Measurements from ENCODE around the gene DUXA.
A peak's percentile ranks its signal among the peaks of the same experiment; 100 is the strongest.
"Not testable (repeated sequence)": the region's sequence is repeated elsewhere in the genome, so short reads cannot be mapped to it uniquely, and the experiment has no call there.

Gene DUXA

GRCh38 chr19:57167385-57167784, at the start of gene DUXA:
TSS of gene DUXA (minus strand) at chr19:57167485. CDS start at chr19:57167443, 42 bp downstream.
- DNase-seq: no peak

DNA sequence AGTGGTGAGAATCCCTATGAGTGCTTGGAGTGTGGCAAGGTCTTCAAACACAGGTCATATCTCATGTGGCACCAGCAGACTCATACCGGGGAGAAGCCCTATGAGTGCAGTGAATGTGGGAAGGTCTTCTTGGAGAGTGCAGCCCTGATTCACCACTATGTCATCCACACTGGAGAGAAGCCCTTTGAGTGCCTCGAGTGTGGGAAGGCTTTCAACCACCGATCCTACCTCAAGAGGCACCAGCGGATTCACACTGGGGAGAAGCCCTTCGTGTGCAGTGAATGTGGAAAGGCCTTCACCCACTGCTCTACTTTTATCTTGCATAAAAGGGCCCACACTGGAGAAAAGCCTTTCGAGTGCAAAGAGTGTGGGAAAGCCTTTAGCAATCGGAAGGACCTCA, 44.8 kb upstream of the DUXA start:
- no peak for DNase-seq

DNA sequence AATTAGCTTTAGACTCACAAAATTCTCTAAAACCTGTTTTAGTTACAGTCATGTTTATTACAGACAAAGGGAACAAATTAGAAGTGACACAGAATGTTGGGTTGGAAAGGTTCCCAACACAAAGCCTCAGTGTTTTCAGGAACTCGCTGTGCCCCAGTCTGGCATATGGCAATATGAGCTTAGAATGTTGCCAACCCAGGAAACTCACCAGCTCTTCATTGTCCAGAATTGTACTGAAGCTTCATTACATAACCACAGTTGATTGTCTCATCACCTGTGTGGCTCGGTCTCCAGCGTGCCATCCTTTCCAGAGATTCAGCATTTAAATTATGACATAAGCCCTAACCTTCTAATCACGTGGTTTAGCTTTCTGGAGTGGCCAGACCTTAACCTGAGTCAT, 43.1 kb upstream of the DUXA start:
- DNase-seq: no peak

GRCh38 chr19:57202160-57202559, 34.9 kb upstream of the DUXA start:
- DNase-seq: no peak

DNA sequence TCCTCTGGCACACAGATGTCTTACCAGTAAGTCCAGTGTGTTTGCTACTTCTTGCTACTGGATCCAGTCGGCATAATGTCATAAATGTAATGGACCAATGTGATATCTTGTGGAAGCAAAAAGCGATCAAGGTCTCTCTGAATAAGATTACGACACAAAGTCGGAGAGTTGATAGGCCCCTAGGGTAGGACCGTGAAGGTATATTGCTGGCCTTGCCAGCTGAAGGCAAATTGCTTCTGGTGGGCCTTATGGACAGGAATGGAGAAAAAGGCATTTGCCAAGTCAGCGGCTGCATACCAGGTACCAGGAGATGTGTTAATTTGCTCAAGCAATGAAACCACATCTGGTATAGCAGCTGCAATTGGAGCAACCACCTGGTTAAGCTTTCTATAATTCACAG, 30.6 kb upstream of the DUXA start:
- not testable (repeated sequence) for DNase-seq

DNA sequence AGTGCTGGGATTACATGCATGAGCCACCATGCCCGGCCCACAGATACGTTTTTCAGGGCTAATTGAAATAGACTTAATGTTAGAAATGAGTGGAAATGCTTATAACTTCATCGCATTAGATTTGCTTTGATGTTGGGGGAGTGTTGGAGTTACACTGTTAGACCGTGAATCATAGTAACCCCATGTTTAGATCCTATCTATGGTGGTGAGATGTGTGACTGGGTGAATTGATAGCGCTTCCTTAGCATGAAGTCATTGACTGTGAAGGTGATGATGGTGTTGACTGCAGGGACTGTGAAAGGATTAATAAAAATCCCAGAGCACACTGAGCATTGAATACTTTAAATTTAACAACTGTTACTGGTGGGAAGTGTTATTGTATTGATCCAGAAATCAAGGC, 25.7 kb upstream of the DUXA start:
- no peak for DNase-seq

- no peak for DNase-seq
These were observed 24.8 kb upstream of the DUXA start for GRCh38 chr19:57192077-57192420.

GRCh38 chr19:57191141-57192076, 24.1 kb upstream of the DUXA start, which contains the start of gene ZNF264:
TSS of gene ZNF264 (plus strand) at chr19:57191500. CDS start at chr19:57191914, 414 bp downstream.
- peak; percentile 96 for DNase-seq

GRCh38 chr19:57190301-57190700, 23.0 kb upstream of the DUXA start:
- DNase-seq: no peak

DNA sequence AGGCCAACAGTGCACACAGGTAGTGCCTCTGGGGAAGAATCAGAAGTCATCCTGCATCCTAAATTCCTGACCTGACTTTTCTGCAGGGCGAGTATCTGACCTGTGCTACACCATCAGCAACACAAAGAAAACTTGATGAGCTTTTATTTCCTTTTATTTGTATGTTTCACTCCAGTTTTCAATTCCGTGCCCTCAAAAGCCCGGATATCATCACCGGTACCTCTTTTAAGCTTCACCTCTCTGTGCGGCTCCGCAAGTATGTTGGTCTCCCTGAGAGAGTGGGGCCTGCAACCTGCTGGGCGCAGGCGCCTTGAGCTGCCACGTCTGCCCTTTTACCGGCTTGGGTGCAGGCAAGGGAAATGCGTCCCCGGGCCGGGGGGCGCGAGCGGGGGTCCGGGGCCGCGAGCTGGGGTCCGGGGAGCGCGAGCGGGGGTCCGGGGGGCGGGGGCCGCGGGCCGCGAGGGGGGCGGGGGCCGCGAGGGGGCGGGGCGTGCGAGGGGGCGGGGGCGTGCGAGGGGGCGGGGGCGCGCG, 4.3 kb upstream of the DUXA start:
- DNase-seq: peak; percentile 58

- no peak for DNase-seq
These were observed 1.4 kb downstream of the DUXA start for GRCh38 chr19:57165846-57166245.

GRCh38 chr19:57161985-57162539, 5.2 kb downstream of the DUXA start:
- DNase-seq: no peak

DNA sequence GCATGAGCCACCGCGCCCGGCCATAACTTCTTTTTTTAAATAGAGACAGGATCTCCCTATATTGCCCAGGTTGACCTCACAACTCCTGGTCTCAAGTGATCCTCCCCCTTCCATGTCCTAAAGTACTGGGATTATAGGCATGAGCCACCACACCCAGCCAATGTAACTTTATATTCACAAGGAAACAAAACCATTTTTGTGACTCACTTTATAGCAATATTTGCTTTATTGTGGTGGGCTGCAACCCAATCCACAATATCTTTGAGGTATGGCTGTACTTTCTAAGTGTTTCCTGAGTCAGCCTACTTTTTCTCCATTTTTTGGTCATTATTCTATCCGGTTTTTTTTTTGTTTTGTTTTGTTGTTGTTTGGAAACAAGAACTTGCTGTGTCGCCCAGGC, 14.4 kb downstream of the DUXA start:
- DNase-seq: no peak

GRCh38 chr19:57141699-57142098, 25.6 kb downstream of the DUXA start:
- DNase-seq: no peak

DNA sequence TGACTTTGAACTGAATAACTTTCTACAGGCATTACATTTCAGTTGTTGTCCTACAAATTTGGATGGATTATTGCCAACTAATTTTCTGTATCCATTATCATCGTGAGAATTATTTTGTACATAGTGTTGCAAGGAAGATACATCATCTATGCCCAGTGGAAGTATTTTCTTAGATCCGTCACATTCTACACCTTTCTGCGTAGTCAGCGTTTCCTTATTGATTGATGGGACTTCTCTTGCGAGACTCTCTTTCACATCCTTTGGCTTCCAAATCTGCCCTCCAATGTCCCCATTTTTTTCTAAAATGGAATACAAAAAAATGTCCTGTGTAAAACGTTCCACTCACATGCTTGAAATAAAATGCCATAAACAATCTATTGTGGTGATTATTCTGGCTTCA, 31.5 kb downstream of the DUXA start:
- no peak for DNase-seq

DNA sequence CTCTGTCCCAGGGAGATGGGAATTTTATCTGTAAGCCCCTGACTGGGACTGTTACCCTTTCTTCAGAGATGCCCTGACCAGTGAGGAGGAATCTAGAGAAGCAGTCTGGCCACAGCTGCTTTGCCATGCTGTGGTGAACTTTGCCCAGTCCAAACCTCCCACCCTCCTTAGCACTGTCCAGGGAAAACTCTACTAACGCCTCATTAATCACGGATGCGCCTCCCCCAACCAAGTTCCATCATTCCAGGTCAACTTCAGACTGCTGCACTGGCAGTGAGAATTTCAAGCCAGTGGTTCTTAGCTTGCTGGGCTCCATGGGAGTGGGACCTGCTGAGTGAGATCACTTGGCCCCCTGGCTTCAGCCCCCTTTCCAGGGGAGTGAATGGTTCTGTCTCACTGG, 39.9 kb downstream of the DUXA start:
- DNase-seq: not testable (repeated sequence)

GRCh38 chr19:57123882-57124281, 43.4 kb downstream of the DUXA start:
- DNase-seq: no peak

GRCh38 chr19:57118848-57119247, 48.4 kb downstream of the DUXA start:
- no peak for DNase-seq

- DNase-seq: not testable (repeated sequence)
These were observed 53.8 kb downstream of the DUXA start for GRCh38 chr19:57113501-57113900.

GRCh38 chr19:57111329-57111644, 56.0 kb downstream of the DUXA start:
- no peak for DNase-seq

DNA sequence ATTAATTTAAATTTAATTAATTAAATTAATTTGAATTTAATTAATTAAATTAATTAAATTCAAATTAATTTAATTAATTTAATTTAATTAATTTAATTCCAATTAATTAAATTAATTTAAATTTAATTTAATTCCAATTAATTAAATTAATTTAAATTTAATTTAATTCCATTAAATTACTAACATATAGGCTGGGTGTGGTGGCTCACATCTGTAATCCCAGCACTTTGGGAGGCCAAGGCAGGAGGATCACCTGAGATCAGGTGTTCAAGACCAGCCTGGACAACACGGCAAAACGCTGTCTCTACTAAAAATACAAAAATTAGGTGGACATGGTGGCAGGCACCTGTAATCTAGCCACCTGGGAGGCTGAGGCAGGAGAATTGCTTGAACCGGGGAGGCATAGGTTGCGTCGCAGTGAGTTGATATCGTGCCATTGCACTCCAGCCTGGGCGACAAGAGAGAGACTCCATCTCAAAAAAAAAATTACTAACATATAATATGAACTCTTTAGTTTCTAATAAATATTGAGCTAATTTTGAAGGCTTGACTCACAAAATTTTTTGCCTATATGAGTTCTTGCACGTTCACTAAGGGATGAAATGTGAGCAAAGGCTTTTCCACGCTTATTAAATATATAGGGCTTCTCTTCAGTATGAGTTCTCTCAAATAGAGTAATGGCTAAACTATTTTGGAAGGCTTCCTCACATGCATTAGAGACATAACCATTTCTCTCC, 56.5 kb downstream of the DUXA start:
- DNase-seq: no peak

DNA sequence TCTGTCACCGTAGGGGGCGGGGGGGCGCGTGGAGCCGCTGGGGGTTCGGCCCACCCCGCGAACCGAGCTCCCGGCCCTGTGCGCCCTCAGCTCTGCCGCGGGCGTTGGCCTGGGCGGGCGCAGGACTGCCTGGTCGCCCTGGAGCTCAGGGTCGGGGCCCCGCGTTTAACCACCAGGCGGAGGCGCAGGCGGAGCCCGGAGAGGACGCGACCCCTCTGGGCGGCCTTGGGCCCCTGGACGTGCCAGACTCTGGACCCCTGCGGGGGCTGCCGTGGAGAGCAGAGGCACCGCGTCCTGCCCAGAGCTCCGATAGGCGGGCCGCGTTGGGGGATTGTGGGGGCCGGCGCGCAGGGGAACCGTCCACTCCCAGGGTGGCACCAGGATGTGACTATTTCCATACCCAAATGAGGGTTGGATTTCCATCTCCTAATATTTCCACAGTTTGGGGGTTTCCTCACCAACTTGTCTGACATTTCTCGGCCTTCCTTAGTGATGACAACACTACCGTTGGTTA, 60.5 kb downstream of the DUXA start:
- peak; percentile 50 for DNase-seq

DNA sequence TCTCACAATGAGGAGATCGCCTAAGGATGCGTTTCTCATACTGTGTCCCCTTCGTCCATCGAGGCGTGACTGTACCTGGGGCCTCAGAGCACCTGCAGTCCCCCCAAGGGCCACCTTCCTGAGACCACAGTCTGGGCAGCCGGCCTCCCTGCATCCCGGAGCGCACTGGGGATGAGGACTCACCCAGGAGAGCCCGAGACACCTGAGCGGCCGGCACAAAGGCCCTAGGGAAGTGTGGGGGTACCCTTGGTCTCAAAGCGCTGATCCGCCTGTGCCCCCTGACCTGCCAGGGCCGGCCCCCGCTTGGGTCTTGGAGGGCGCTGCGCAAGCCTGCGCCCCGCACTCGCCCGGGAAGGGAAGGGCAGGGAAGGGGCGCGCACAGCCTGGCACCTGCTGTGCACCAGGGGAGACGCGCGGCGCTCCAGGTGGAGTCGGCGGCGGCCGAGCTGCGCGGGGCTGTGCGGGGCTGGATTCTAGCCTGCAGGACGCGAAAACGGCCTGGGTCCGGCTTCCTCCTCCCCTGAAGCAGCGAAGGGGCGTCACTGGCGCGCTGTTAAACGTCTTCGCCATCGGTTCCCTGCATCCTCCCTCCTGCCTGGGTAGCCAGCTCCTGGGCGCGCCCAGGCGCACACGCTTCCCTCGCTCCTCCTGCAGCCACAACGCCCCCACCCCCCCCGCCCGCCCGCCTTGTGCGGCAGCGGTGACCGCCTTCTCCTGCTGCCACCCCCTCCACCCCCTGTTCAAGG, 61.1 kb downstream of the DUXA start:
- DNase-seq: peak; percentile 57
